Gastrocnemius medialis (tissue), 4 donors: ENCODE data around the gene DVL2.

Experiments
- CTCF ChIP-seq, 5 experiments: fragments of 450-650 bp in 3 of 5; fragments of 200-600 bp in 2 of 5; sonication (generic) in 2 of 5; IDR thresholded peaks in 4 of 5; conservative IDR thresholded peaks in 1 of 5; 1 replicate in 4 of 5; 2 replicates in 1 of 5; pipeline ENCODE4 v1.5.1; 2016 to 2019; ENCODE audit warnings: antibody characterized with exemption in 5 of 5, mild to moderate bottlenecking in 3 of 5, moderate library complexity in 3 of 5
- POLR2A ChIP-seq, 2 donors: fragments of 450-650 bp; IDR thresholded peaks; one replicate each; pipeline ENCODE4 v1.6.1; 2017; ENCODE audit warnings: antibody characterized with exemption in 2 of 2, mild to moderate bottlenecking in 2 of 2, moderate library complexity in 2 of 2

- TF ChIP-seq POLR2A (IDR thresholded peaks at IDR 0.05): no peak
- no peak for TF ChIP-seq CTCF (IDR thresholded peaks at IDR 0.05 in 4 of 5, conservative IDR thresholded peaks at IDR 0.05 in 1 of 5)
These were observed 19.1 kb downstream of the DVL2 start for GRCh38 chr17:7215136-7215638.
